GM12801 (cell line): ENCODE data around the gene RFK.

Source experiments
- CTCF ChIP-seq: IDR thresholded peaks from one replicate; pipeline ENCODE4 v1.5.1; 2011; ENCODE audit warnings: control low read depth; ENCODE audit not compliant: insufficient read length; ENCODE audit errors: extremely low read depth

The RFK gene

GRCh38 chr9:76426807-76427419, 32.7 kb upstream of the RFK start:
- no peak for TF ChIP-seq CTCF

DNA sequence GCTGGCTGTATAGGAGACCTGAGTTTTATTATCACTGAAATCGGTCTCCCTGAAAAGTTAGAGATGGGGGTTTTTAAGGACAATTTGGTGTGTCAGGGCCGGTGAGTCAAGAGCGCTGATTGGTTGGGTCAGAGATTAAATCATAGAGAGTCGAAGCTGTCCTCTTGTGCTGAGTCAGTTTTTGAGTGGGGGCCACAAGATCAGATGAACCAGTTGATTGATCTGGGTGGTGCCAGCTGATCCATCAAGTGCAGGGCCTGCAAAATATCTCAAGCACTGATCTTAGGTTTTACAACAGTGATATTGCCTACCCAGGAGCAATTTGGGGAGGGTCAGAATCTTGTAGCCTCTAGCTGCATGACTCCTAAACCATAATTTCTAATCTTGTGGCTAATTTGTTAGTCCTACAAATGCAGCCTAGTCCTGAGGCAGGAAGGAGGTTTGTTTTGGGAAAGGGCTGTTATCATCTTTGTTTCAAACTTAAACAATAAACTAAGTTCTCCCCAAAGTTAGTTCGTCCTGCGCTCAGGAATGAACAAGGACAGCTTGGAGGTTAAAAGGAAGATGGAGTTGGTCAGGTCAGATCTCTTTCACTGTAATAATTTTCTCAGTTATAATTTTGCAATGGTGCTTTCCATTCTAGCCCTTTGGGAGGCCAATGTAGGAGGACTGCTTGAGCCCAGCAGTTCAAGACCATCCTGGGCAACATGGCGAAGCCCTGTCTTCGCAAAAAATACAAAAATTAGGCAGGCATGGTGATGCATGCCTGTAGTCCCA, 31.6 kb upstream of the RFK start:
- no peak for TF ChIP-seq CTCF

- no peak for TF ChIP-seq CTCF
These were observed 30.3 kb upstream of the RFK start for GRCh38 chr9:76424491-76424890.

DNA sequence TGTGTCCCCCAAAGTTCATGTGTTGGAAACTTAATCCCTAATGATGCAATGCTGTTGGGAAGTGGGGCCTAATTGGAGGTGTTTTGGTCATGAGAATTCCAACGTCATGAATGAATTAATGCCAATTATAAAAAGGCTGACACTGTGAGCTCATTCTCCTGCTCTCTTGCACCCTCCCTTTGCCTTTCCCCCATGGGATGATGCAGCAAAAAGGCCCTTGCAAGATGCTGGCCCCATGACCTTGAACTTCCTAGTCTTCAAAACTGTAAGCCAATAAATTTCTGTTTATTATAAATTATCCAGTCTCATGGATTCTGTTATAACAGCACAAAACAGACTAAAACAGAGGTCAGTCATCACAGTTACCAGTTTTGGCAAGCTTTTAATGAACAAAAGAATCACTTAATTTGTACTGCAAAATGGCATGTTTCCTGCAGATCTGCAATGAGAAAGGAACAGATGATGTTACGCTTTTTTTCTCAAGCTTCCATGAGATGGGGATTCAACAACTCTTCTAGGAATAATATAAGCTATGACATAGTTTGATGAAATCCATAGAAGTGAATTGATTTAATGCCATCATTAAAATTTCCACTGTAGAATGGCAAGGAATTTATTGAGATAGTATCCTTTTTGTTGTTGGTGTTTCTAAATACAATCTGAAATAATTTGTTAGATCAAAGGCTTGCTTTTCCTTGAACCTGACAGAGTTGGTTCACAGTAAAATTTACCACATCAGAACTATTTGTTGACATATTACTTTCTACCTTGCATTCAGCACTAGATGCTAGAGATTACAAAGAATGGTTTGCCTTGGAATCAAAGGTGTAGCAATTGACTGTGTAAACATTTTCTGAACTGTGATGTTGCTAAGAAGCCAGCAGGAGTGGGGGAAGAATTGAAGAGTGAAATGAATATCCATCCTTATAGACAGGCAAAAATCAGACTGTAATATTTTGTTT, 29.3 kb upstream of the RFK start:
- no peak for TF ChIP-seq CTCF

DNA sequence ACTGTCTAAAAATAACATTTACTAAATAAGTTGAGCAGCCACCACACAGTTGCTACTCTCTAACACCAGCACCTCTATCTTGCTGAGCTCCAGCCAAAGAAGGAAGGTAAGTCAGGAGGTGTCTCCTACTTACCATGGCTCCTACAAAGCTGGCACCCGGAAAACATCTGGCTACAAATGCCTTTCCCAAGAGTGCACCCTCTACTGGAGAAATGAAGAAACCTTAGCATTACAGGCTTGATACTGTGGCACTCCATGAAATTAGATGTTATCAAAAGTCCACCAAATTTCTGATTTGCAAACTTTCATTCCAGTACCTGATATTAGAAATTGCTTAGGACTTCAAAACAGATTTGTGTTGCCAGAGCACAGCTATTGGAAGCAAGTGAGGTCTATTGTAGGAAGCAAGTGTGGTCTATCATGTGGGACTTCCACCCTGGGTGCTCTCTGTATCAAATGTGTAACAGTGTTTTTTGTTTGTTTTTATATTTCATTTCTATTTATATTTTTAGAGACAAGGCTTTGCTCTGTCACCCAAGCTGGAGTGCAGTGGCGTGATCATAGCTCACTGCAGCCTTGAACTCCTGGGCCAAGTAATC, 25.7 kb upstream of the RFK start:
- no peak for TF ChIP-seq CTCF

DNA sequence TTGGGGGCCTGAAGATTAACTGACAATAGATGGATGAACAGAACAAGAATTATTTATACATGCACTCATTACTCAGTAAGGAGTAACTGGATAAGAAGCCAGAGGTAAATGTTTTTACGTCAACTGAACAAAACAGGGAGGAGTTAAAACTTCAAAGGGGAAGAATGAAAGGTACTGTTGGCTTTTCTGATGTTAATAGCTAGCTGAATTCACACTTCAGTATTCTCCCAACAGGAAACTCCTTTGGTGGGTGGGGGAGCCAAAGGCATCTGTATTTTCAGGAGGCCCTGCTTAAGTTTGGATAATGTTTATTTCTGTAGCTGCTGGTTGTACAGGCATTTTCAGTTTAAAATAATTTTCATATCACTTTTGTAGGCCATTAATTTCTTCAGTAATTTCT, 23.2 kb upstream of the RFK start:
- TF ChIP-seq CTCF = no peak

- no peak for TF ChIP-seq CTCF
These were observed 21.5 kb upstream of the RFK start for GRCh38 chr9:76415731-76416130.
